Right lobe of liver (tissue), 4 donors: ENCODE data around the gene DHRS4.

Experiments
- CTCF ChIP-seq, 4 donors: fragments of 200-600 bp in 3 of 4; fragments of 450-650 bp in 1 of 4; IDR thresholded peaks; one replicate each; pipeline versions ENCODE4 v1.5.1 to v1.8.0; 2016 to 2022; ENCODE audit warnings: antibody characterized with exemption in 4 of 4, mild to moderate bottlenecking in 2 of 4
- POLR2A ChIP-seq: fragments of 450-650 bp; IDR thresholded peaks from one replicate; pipeline ENCODE4 v1.6.1; 2017; ENCODE audit warnings: antibody characterized with exemption, mild to moderate bottlenecking
- donor health status: DM: no; HTN: no; CAD: no.
- donor health status: DM: no; HTN: no; CAD: no.
- donor health status: DM: no; HTN: yes; CAD: no.

GRCh38 chr14:23941230-23941629, 12.3 kb upstream of the DHRS4 start:
- TF ChIP-seq POLR2A (no peak), CTCF (IDR thresholded peaks at IDR 0.05) (no peak)
